Measurements from ENCODE around the gene FMN1.

GRCh38 chr15:33218071-33218491 lies 23.6 kb upstream of the FMN1 start:
- TF ChIP-seq CTCF (IDR thresholded peaks at IDR 0.05) (no peak), POLR2A (IDR thresholded peaks at IDR 0.05) (no peak)

All from testis (tissue), 2 donors.